Activated effector memory CD4-positive, alpha-beta T cell treated with Interleukin-2 at 50 U/mL for 16 hours (primary cell): Measurements from ENCODE around the gene PSMD4.
"Not testable (repeated sequence)": the region's sequence is repeated elsewhere in the genome, so short reads cannot be mapped to it uniquely, and the experiment has no call there.

Experiments used
- DNase-seq: peaks from one replicate; pipeline ENCODE4 v3.0.0-alpha.2; 2020

Gene PSMD4

GRCh38 chr1:151273924-151274466 is 19.5 kb downstream of the PSMD4 start:
- no peak for DNase-seq

- not testable (repeated sequence) for DNase-seq
These were observed 20.8 kb downstream of the PSMD4 start for GRCh38 chr1:151275341-151275740.

- no peak for DNase-seq
These were observed 22.7 kb downstream of the PSMD4 start for GRCh38 chr1:151277249-151277648.

- DNase-seq, result peak; percentile 94
These were observed 26.9 kb downstream of the PSMD4 start for GRCh38 chr1:151281225-151281968.

- peak; percentile 98 for DNase-seq
These were observed 27.7 kb downstream of the PSMD4 start, which contains the start of gene ZNF687 for GRCh38 chr1:151281969-151282882. TSS of gene ZNF687 (plus strand) at chr1:151282299. CDS start at chr1:151286292, 3,993 bp downstream.

GRCh38 chr1:151282883-151283725 is 28.6 kb downstream of the PSMD4 start:
- DNase-seq, result peak; percentile 10

- DNase-seq, result no peak
These were observed 29.6 kb downstream of the PSMD4 start for GRCh38 chr1:151284013-151284577.

- no peak for DNase-seq
These were observed 32.2 kb downstream of the PSMD4 start for GRCh38 chr1:151286619-151287340.

- DNase-seq, result no peak
These were observed 32.8 kb downstream of the PSMD4 start for GRCh38 chr1:151287341-151287699.

GRCh38 chr1:151287767-151288500 is 33.4 kb downstream of the PSMD4 start:
- no peak for DNase-seq

GRCh38 chr1:151288502-151288901 is 34.0 kb downstream of the PSMD4 start:
- DNase-seq, result no peak

- DNase-seq, result no peak
These were observed 34.8 kb downstream of the PSMD4 start for GRCh38 chr1:151289080-151289935.

GRCh38 chr1:151289991-151290708 is 35.6 kb downstream of the PSMD4 start:
- DNase-seq, result no peak

- no peak for DNase-seq
These were observed 36.3 kb downstream of the PSMD4 start for GRCh38 chr1:151290709-151291303.

GRCh38 chr1:151292207-151293030 is 37.9 kb downstream of the PSMD4 start:
- no peak for DNase-seq

GRCh38 chr1:151293093-151293492 is 38.6 kb downstream of the PSMD4 start:
- no peak for DNase-seq

- DNase-seq, result no peak
These were observed 40.4 kb downstream of the PSMD4 start for GRCh38 chr1:151294742-151295462.
